NCI-H1930 (cell line): Measurements from ENCODE around the gene ZNF692.

Experiments
- DNase-seq, 2 experiments: peaks; one replicate each; lab custom pipeline; 2025; lab: John Stamatoyannopoulos, UW

Gene ZNF692

GRCh38 chr1:248824701-248825100 is 34.2 kb downstream of the ZNF692 start:
- DNase-seq, result no peak

GRCh38 chr1:248824301-248824700 is 34.6 kb downstream of the ZNF692 start:
- DNase-seq, result no peak

GRCh38 chr1:248823517-248824001 is 35.3 kb downstream of the ZNF692 start:
- DNase-seq, result no peak

- DNase-seq, result no peak
Measured at GRCh38 chr1:248822148-248823032, 36.5 kb downstream of the ZNF692 start.

- no peak for DNase-seq
Measured at GRCh38 chr1:248821641-248822040, 37.2 kb downstream of the ZNF692 start.

- no peak for DNase-seq
Measured at GRCh38 chr1:248821101-248821500, 37.8 kb downstream of the ZNF692 start.

- DNase-seq, result no peak
Measured at GRCh38 chr1:248820041-248820585, 38.8 kb downstream of the ZNF692 start.

GRCh38 chr1:248818505-248819374 is 40.1 kb downstream of the ZNF692 start:
- DNase-seq, result no peak

GRCh38 chr1:248817065-248817464 is 41.8 kb downstream of the ZNF692 start:
- no peak for DNase-seq

- DNase-seq, result no peak
Measured at GRCh38 chr1:248816042-248816851, 42.6 kb downstream of the ZNF692 start.

- no peak for DNase-seq
Measured at GRCh38 chr1:248815407-248816034, 43.4 kb downstream of the ZNF692 start.

- no peak for DNase-seq
Measured at GRCh38 chr1:248814351-248814750, 44.5 kb downstream of the ZNF692 start.

- DNase-seq, result no peak
Measured at GRCh38 chr1:248813546-248813945, 45.3 kb downstream of the ZNF692 start.

- no peak for DNase-seq
Measured at GRCh38 chr1:248812736-248813425, 46.0 kb downstream of the ZNF692 start.

- no peak for DNase-seq
Measured at GRCh38 chr1:248811514-248812490, 47.1 kb downstream of the ZNF692 start.

GRCh38 chr1:248810727-248811513 is 48.0 kb downstream of the ZNF692 start:
- DNase-seq, result no peak

GRCh38 chr1:248810000-248810726 is 48.7 kb downstream of the ZNF692 start:
- no peak for DNase-seq

- no peak for DNase-seq
Measured at GRCh38 chr1:248808876-248809275, 50.0 kb downstream of the ZNF692 start.
